GM12864 (cell line): ENCODE results near the gene NCAPD3.

Experiments
- DNase-seq: peaks from one replicate; pipeline ENCODE4 v3.0.0-alpha.2; 2011; ENCODE audit warnings: low read depth
- H3K4me3 ChIP-seq: 2 replicates; pipeline ENCODE4 v1.5.1; 2011; ENCODE audit warnings: mild to moderate bottlenecking, low read depth, low read length, control low read depth
- CTCF ChIP-seq: IDR thresholded peaks from 2 replicates; pipeline ENCODE4 v1.5.1; 2011; ENCODE audit warnings: low read depth, mild to moderate bottlenecking, moderate library complexity, low read length, control low read depth, inconsistent platforms; ENCODE audit errors: missing control alignments

Gene NCAPD3

GRCh38 chr11:134164490-134165370, 59.0 kb downstream of the NCAPD3 start:
- H3K4me3 ChIP-seq: no peak overlapping the region
- TF ChIP-seq CTCF: no peak
- DNase-seq: no peak

- no peak for TF ChIP-seq CTCF
- no peak overlapping the region for H3K4me3 ChIP-seq
These were observed 64.1 kb downstream of the NCAPD3 start for GRCh38 chr11:134159652-134160051.

GRCh38 chr11:134158023-134158422, 65.7 kb downstream of the NCAPD3 start:
- no peak overlapping the region for H3K4me3 ChIP-seq
- no peak for TF ChIP-seq CTCF
- no peak for DNase-seq

More at GRCh38 chr11:134159652-134160051, 64.1 kb downstream of the NCAPD3 start:
- no peak for DNase-seq

GRCh38 chr11:134157451-134157850, 66.3 kb downstream of the NCAPD3 start:
- H3K4me3 ChIP-seq: no peak overlapping the region
- no peak for TF ChIP-seq CTCF
- DNase-seq: no peak

- TF ChIP-seq CTCF: no peak
- DNase-seq: no peak
- no peak overlapping the region for H3K4me3 ChIP-seq
These were observed 67.6 kb downstream of the NCAPD3 start for GRCh38 chr11:134155946-134156865.

- no peak for TF ChIP-seq CTCF
- H3K4me3 ChIP-seq: no peak overlapping the region
- DNase-seq: no peak
These were observed 68.3 kb downstream of the NCAPD3 start for GRCh38 chr11:134155456-134155855.
